Measurements from ENCODE around the gene CRTC2.
A peak's percentile ranks its signal among the peaks of the same experiment; 100 is the strongest.

The CRTC2 gene

DNA sequence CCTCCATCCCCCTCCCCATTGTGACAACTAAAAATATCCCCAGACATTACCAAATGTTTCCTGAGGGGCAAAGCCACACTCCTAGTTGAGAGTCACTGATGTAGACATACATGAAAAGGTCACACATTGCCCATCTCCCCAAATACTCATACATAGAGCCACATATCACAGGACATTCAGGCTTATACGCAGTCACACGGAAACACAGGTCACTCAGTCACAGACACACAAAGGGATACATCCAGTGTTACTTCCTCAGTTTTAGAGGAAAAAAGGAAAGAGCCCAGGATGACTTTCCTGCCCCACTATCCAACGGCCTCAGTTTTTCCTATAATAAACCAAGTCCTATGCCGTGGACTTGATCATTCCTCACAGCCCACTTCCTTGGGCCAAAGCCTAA lies 3.0 kb upstream of the CRTC2 start:
- H3K4me1 ChIP-seq (ENCODE audit: insufficient read depth, low read length), result peaks cover 74% of the 10 kb centered on the region
- no peaks in the 10 kb centered on the region for H3K27me3 ChIP-seq (ENCODE audit: insufficient read depth, low read length, poor library complexity)
- H3K36me3 ChIP-seq (ENCODE audit: insufficient read depth, low read length), result peaks cover 27% of the 10 kb centered on the region
- peak overlapping the region; percentile 87 for H3K9ac ChIP-seq (ENCODE audit: low read depth, low read length)
- H4K20me1 ChIP-seq (ENCODE audit: insufficient read depth, low read length), result peaks cover 19% of the 10 kb centered on the region
- TF ChIP-seq, protein P1, sequence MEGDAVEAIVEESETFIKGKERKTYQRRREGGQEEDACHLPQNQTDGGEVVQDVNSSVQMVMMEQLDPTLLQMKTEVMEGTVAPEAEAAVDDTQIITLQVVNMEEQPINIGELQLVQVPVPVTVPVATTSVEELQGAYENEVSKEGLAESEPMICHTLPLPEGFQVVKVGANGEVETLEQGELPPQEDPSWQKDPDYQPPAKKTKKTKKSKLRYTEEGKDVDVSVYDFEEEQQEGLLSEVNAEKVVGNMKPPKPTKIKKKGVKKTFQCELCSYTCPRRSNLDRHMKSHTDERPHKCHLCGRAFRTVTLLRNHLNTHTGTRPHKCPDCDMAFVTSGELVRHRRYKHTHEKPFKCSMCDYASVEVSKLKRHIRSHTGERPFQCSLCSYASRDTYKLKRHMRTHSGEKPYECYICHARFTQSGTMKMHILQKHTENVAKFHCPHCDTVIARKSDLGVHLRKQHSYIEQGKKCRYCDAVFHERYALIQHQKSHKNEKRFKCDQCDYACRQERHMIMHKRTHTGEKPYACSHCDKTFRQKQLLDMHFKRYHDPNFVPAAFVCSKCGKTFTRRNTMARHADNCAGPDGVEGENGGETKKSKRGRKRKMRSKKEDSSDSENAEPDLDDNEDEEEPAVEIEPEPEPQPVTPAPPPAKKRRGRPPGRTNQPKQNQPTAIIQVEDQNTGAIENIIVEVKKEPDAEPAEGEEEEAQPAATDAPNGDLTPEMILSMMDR (IDR thresholded peaks at IDR 0.05; ENCODE audit: borderline replicate concordance, extremely low read depth, low read length, poor library complexity, severe bottlenecking), result no peak
- TF ChIP-seq EZH2 (IDR thresholded peaks at IDR 0.05; ENCODE audit: borderline replicate concordance, low read depth, low read length, severe bottlenecking), result no peak
- H3K9me3 ChIP-seq (ENCODE audit: insufficient read depth, low read length, severe bottlenecking), result no peaks in the 10 kb centered on the region
- peaks cover 74% of the 10 kb centered on the region for H3K79me2 ChIP-seq (ENCODE audit: insufficient read depth, low read length)
- H3K4me2 ChIP-seq (ENCODE audit: insufficient read depth, low read length), result peak overlapping the region; percentile 91
- ATAC-seq (ENCODE audit: insufficient read depth, low read depth) (no peak), DNase-seq (no peak)
- no peak overlapping the region for H2AFZ ChIP-seq (ENCODE audit: low read depth, low read length)
- peak overlapping the region in 1 of 2 experiments; percentile 89; a peak in 2 of 4 replicates for H3K4me3 ChIP-seq (ENCODE audit: low read depth in 1 of 2, low read length in 2 of 2)
- H3K27ac ChIP-seq (ENCODE audit: low read length), result peak overlapping the region; percentile 80; the same call in 1 of the 2 replicates

DNA sequence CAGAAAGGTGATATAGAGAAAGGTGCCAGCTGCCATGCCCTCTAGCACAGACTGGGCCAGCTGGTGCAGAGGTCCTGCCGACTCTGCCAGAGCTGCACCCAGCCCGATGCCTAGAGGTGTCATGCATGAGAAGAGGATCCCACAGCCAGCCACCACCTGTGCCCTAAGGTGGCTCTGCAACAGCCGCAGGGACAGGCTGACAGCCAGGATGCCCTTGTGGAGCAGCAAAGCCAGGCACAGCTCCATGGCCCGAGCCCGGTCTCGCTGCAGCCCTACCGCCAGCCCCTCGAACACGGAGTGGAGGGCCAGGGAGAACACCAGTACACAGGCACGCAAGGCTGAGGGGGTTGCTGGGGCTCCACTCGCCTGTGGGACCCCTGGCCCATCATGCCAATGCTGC lies 1.8 kb upstream of the CRTC2 start:
- H3K4me2 ChIP-seq (ENCODE audit: insufficient read depth, low read length), result no peak overlapping the region
- H3K79me2 ChIP-seq (ENCODE audit: insufficient read depth, low read length), result peaks cover 74% of the 10 kb centered on the region
- H4K20me1 ChIP-seq (ENCODE audit: insufficient read depth, low read length), result peaks cover 28% of the 10 kb centered on the region
- no peak for ATAC-seq (ENCODE audit: insufficient read depth, low read depth)
- no peaks in the 10 kb centered on the region for H3K9me3 ChIP-seq (ENCODE audit: insufficient read depth, low read length, severe bottlenecking)
- no peak overlapping the region for H3K4me3 ChIP-seq (ENCODE audit: low read depth in 1 of 2, low read length in 2 of 2)
- peaks cover 71% of the 10 kb centered on the region for H3K4me1 ChIP-seq (ENCODE audit: insufficient read depth, low read length)
- no peaks in the 10 kb centered on the region for H3K27me3 ChIP-seq (ENCODE audit: insufficient read depth, low read length, poor library complexity)
- H3K36me3 ChIP-seq (ENCODE audit: insufficient read depth, low read length), result peaks cover 32% of the 10 kb centered on the region
- no peak overlapping the region for H2AFZ ChIP-seq (ENCODE audit: low read depth, low read length)
- H3K9ac ChIP-seq (ENCODE audit: low read depth, low read length), result no peak overlapping the region
- no peak for TF ChIP-seq EZH2 (IDR thresholded peaks at IDR 0.05; ENCODE audit: borderline replicate concordance, low read depth, low read length, severe bottlenecking)
- TF ChIP-seq, protein P1 (IDR thresholded peaks at IDR 0.05; ENCODE audit: borderline replicate concordance, extremely low read depth, low read length, poor library complexity, severe bottlenecking), result no peak
- no peak overlapping the region for H3K27ac ChIP-seq (ENCODE audit: low read length)
- DNase-seq, result no peak

DNA sequence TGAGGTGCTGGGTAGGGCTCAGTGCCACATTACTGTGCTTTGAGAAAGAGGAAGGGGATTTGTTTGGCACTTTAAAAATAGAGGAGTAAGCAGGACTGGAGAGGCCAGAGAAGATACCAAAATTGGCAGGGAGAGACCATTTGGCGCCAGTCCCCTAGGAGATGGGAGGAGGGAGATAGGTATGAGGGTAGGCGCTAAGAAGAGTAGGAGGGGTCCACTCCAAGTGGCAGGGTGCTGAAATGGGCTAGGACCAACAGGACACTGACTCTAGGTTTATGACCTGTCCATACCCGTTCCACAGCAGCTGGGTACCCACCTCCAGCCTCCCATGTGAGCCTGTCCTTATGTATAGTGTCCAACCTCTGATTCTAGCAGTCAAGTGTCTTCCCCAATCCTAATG lies 1.0 kb upstream of the CRTC2 start:
- no peaks in the 10 kb centered on the region for H3K27me3 ChIP-seq (ENCODE audit: insufficient read depth, low read length, poor library complexity)
- peaks cover 79% of the 10 kb centered on the region for H3K79me2 ChIP-seq (ENCODE audit: insufficient read depth, low read length)
- H3K4me3 ChIP-seq (ENCODE audit: low read depth in 1 of 2, low read length in 2 of 2), result no peak overlapping the region
- TF ChIP-seq, protein P1 (IDR thresholded peaks at IDR 0.05; ENCODE audit: borderline replicate concordance, extremely low read depth, low read length, poor library complexity, severe bottlenecking), result no peak
- TF ChIP-seq EZH2 (IDR thresholded peaks at IDR 0.05; ENCODE audit: borderline replicate concordance, low read depth, low read length, severe bottlenecking), result no peak
- H3K9me3 ChIP-seq (ENCODE audit: insufficient read depth, low read length, severe bottlenecking), result no peaks in the 10 kb centered on the region
- H3K27ac ChIP-seq (ENCODE audit: low read length), result no peak overlapping the region
- no peak overlapping the region for H2AFZ ChIP-seq (ENCODE audit: low read depth, low read length)
- H3K4me1 ChIP-seq (ENCODE audit: insufficient read depth, low read length), result peaks cover 67% of the 10 kb centered on the region
- no peak overlapping the region for H3K9ac ChIP-seq (ENCODE audit: low read depth, low read length)
- no peak for DNase-seq
- peaks cover 35% of the 10 kb centered on the region for H4K20me1 ChIP-seq (ENCODE audit: insufficient read depth, low read length)
- H3K4me2 ChIP-seq (ENCODE audit: insufficient read depth, low read length), result no peak overlapping the region
- no peak for ATAC-seq (ENCODE audit: insufficient read depth, low read depth)
- H3K36me3 ChIP-seq (ENCODE audit: insufficient read depth, low read length), result peaks cover 38% of the 10 kb centered on the region

DNA sequence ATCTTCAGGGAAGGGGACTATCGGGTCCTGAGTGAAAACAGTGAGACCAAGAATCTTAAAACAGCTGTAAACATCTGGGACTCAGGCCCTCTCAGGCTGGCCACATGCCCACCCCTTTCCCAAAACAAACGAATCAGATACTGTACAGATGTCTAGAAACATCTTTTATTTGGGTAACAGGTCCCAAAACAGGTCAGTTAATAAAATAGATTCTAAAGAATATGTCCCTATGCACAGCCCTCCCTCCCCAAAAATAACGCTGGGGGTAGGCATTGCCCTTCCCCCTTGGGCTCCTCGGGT lies 499 bp upstream of the CRTC2 start:
- Histone ChIP-seq H3K4me3 (ENCODE audit: low read depth in 1 of 2, low read length in 2 of 2) (peak overlapping the region in 1 of 2 experiments; percentile 100; a peak in 2 of 4 replicates), H3K4me1 (ENCODE audit: insufficient read depth, low read length) (peaks cover 62% of the 10 kb centered on the region), H3K9ac (ENCODE audit: low read depth, low read length) (peak overlapping the region; percentile 39), H3K27ac (ENCODE audit: low read length) (peak overlapping the region; percentile 70), H3K36me3 (ENCODE audit: insufficient read depth, low read length) (peaks cover 43% of the 10 kb centered on the region), H3K79me2 (ENCODE audit: insufficient read depth, low read length) (peaks cover 79% of the 10 kb centered on the region), H3K27me3 (ENCODE audit: insufficient read depth, low read length, poor library complexity) (no peaks in the 10 kb centered on the region), H3K9me3 (ENCODE audit: insufficient read depth, low read length, severe bottlenecking) (no peaks in the 10 kb centered on the region), H4K20me1 (ENCODE audit: insufficient read depth, low read length) (peaks cover 40% of the 10 kb centered on the region), H2AFZ (ENCODE audit: low read depth, low read length) (peak overlapping the region; percentile 64; the same call in 1 of the 2 replicates), H3K4me2 (ENCODE audit: insufficient read depth, low read length) (peak overlapping the region; percentile 72)
- TF ChIP-seq EZH2 (IDR thresholded peaks at IDR 0.05; ENCODE audit: borderline replicate concordance, low read depth, low read length, severe bottlenecking), result no peak
- TF ChIP-seq, protein P1 (IDR thresholded peaks at IDR 0.05; ENCODE audit: borderline replicate concordance, extremely low read depth, low read length, poor library complexity, severe bottlenecking), result no peak
- ATAC-seq (ENCODE audit: insufficient read depth, low read depth) (no peak), DNase-seq (no peak)
